Peyer's patch (tissue), 4 donors: ENCODE data around the gene NOL11.

ENCODE experiments used
- POLR2A ChIP-seq, 2 donors: fragments of 450-650 bp; IDR thresholded peaks; one replicate each; pipeline ENCODE4 v1.5.1; 2017; ENCODE audit warnings: antibody characterized with exemption in 2 of 2, mild to moderate bottlenecking in 2 of 2, moderate library complexity in 2 of 2
- TF ChIP-seq, protein P1 (sequence below), 6 experiments: fragments of 450-650 bp in 4 of 6; fragments of 200-600 bp in 2 of 6; sonication (generic) in 1 of 6; IDR thresholded peaks; one replicate each; pipeline ENCODE4 v1.5.1; 2017 to 2019; ENCODE audit warnings: antibody characterized with exemption in 6 of 6, mild to moderate bottlenecking in 3 of 6, moderate library complexity in 1 of 6

DNA sequence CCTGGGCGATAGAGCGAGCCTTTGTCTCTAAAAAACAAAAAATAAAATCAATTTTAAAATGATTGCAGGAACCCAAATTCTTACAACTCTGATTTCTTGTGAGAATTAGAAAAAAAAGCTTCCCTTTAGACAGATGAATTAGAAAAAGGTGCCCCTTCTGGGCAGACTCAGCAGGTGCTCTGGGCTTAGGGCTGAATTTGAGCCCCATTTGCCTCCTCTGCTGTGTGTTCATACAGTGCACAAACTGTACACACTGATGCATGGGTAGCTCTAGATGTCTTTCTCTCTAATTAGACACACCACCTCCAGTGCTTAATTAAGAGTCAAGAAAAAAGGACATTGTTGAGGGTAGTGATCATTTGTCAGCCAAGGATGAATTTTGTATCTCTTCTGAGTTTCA lies 38.5 kb upstream of the NOL11 start:
- TF ChIP-seq POLR2A (IDR thresholded peaks at IDR 0.05) = no peak
- TF ChIP-seq, protein P1, sequence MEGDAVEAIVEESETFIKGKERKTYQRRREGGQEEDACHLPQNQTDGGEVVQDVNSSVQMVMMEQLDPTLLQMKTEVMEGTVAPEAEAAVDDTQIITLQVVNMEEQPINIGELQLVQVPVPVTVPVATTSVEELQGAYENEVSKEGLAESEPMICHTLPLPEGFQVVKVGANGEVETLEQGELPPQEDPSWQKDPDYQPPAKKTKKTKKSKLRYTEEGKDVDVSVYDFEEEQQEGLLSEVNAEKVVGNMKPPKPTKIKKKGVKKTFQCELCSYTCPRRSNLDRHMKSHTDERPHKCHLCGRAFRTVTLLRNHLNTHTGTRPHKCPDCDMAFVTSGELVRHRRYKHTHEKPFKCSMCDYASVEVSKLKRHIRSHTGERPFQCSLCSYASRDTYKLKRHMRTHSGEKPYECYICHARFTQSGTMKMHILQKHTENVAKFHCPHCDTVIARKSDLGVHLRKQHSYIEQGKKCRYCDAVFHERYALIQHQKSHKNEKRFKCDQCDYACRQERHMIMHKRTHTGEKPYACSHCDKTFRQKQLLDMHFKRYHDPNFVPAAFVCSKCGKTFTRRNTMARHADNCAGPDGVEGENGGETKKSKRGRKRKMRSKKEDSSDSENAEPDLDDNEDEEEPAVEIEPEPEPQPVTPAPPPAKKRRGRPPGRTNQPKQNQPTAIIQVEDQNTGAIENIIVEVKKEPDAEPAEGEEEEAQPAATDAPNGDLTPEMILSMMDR (IDR thresholded peaks at IDR 0.05) = no peak
